Liver (tissue), 9 donors: ENCODE results near the gene JMY. TPM values are rescaled to one million over a fixed set of nuclear protein-coding genes. Genes with fewer than 3 reads are reported as not detected.

Source experiments
- DNase-seq: peaks from one replicate; pipeline ENCODE4 v3.0.0-alpha.2; 2017; ENCODE audit warnings: low spot score
- H3K27ac ChIP-seq, 2 donors: one replicate each; pipeline ENCODE4 v1.7.0; 2013; ENCODE audit warnings: inconsistent platforms in 2 of 2, low read length in 2 of 2, control low read depth in 1 of 2, low read depth in 1 of 2, mild to moderate bottlenecking in 1 of 2
- H3K27me3 ChIP-seq, 4 donors: one replicate each; pipeline versions ENCODE4 v1.6.1 to v1.7.0; 2013; ENCODE audit warnings: low read length in 3 of 4, inconsistent platforms in 1 of 4, mild to moderate bottlenecking in 1 of 4, moderate library complexity in 1 of 4; ENCODE audit not compliant: control insufficient read depth in 4 of 4, insufficient read depth in 4 of 4
- H3K36me3 ChIP-seq, 4 donors: one replicate each; pipeline versions ENCODE4 v1.6.1 to v1.7.0; 2013; ENCODE audit warnings: low read length in 3 of 4, mild to moderate bottlenecking in 3 of 4, low read depth in 1 of 4, moderate library complexity in 1 of 4; ENCODE audit not compliant: control insufficient read depth in 4 of 4, insufficient read depth in 3 of 4
- H3K4me1 ChIP-seq, 4 donors: one replicate each; pipeline versions ENCODE4 v1.6.1 to v1.7.0; 2013; ENCODE audit warnings: low read length in 3 of 4, mild to moderate bottlenecking in 3 of 4, moderate library complexity in 1 of 4; ENCODE audit not compliant: control insufficient read depth in 4 of 4, insufficient read depth in 4 of 4
- H3K4me3 ChIP-seq, 3 donors: one replicate each; pipeline versions ENCODE4 v1.6.1 to v1.7.0; 2013; ENCODE audit warnings: low read length in 3 of 3, control low read depth in 1 of 3, low read depth in 1 of 3, mild to moderate bottlenecking in 1 of 3
- H3K9ac ChIP-seq, 2 donors: one replicate each; pipeline ENCODE4 v1.7.0; 2013; ENCODE audit warnings: low read length in 2 of 2, mild to moderate bottlenecking in 2 of 2, moderate library complexity in 2 of 2, control low read depth in 1 of 2, low read depth in 1 of 2
- H3K9me3 ChIP-seq, 4 donors: one replicate each; pipeline versions ENCODE4 v1.6.1 to v1.7.0; 2013; ENCODE audit warnings: low read length in 3 of 4; ENCODE audit not compliant: control insufficient read depth in 4 of 4
- ATF3 ChIP-seq: IDR thresholded peaks from 2 replicates; pipeline ENCODE4 v1.6.1; 2016; ENCODE audit warnings: antibody characterized with exemption
- CTCF ChIP-seq: fragments of 150-350 bp; IDR thresholded peaks from 2 replicates; pipeline ENCODE4 v1.5.1; 2017; ENCODE audit warnings: improper control_type of control experiment, low read depth, low read length; ENCODE audit not compliant: missing input control
- EGR1 ChIP-seq, 2 donors: IDR thresholded peaks; 2 replicates each; pipeline ENCODE4 v1.6.1; 2016 to 2018; ENCODE audit warnings: antibody characterized with exemption in 2 of 2, low read depth in 2 of 2
- FOXA1 ChIP-seq: IDR thresholded peaks from 2 replicates; pipeline ENCODE4 v1.6.1; 2016; ENCODE audit warnings: antibody characterized with exemption
- FOXA2 ChIP-seq: IDR thresholded peaks from 2 replicates; pipeline ENCODE4 v1.6.1; 2016; ENCODE audit warnings: antibody characterized with exemption
- GABPA ChIP-seq, 2 donors: IDR thresholded peaks in 1 of 2; conservative IDR thresholded peaks in 1 of 2; 2 replicates each; pipeline ENCODE4 v1.6.1; 2016; ENCODE audit warnings: antibody characterized with exemption in 2 of 2, mild to moderate bottlenecking in 1 of 2, moderate library complexity in 1 of 2
- HNF4A ChIP-seq, 2 donors: conservative IDR thresholded peaks; 2 replicates each; pipeline ENCODE4 v1.6.1; 2016; ENCODE audit warnings: antibody characterized with exemption in 2 of 2, mild to moderate bottlenecking in 2 of 2
- HNF4G ChIP-seq: IDR thresholded peaks from 2 replicates; pipeline ENCODE4 v1.6.1; 2016; ENCODE audit warnings: antibody characterized with exemption
- JUND ChIP-seq, 2 donors: IDR thresholded peaks; 2 replicates each; pipeline ENCODE4 v1.6.1; 2016; ENCODE audit warnings: antibody characterized with exemption in 2 of 2
- MAX ChIP-seq: IDR thresholded peaks from 2 replicates; pipeline ENCODE4 v1.6.1; 2016; ENCODE audit warnings: antibody characterized with exemption
- NR2F2 ChIP-seq: IDR thresholded peaks from 2 replicates; pipeline ENCODE4 v1.6.1; 2016; ENCODE audit warnings: antibody characterized with exemption
- RAD21 ChIP-seq, 2 donors: IDR thresholded peaks; 2 replicates each; pipeline ENCODE4 v1.6.1; 2016; ENCODE audit warnings: antibody characterized with exemption in 2 of 2, mild to moderate bottlenecking in 2 of 2
- REST ChIP-seq: IDR thresholded peaks from 2 replicates; pipeline ENCODE4 v1.6.1; 2016; ENCODE audit warnings: antibody characterized with exemption, mild to moderate bottlenecking
- RXRA ChIP-seq, 2 donors: IDR thresholded peaks; 2 replicates each; pipeline ENCODE4 v1.6.1; 2017 to 2018; ENCODE audit warnings: antibody characterized with exemption in 2 of 2, mild to moderate bottlenecking in 1 of 2
- SP1 ChIP-seq: IDR thresholded peaks from 2 replicates; pipeline ENCODE4 v1.6.1; 2018; ENCODE audit warnings: antibody characterized with exemption, mild to moderate bottlenecking
- TAF1 ChIP-seq: conservative IDR thresholded peaks from 2 replicates; pipeline ENCODE4 v1.6.1; 2016; ENCODE audit warnings: antibody characterized with exemption, mild to moderate bottlenecking
- YY1 ChIP-seq: IDR thresholded peaks from 2 replicates; pipeline ENCODE4 v1.6.1; 2016; ENCODE audit warnings: antibody characterized with exemption, mild to moderate bottlenecking
- ZBTB33 ChIP-seq: IDR thresholded peaks from 2 replicates; pipeline ENCODE4 v1.6.1; 2016; ENCODE audit warnings: antibody characterized with exemption
- WGBS: extraction: QIAGEN DNeasy Blood & Tissue Kit; methylation state at CpG from one replicate; pipeline ENCODE4 v1.1.7; 2013; 5-methylcytosine and 5-hydroxymethylcytosine counted together
- polyA plus RNA-seq, 2 donors: library from polyadenylated mRNA; stranded (reverse) in 1 of 2; unstranded in 1 of 2; fragments of 200-250 nt in 1 of 2; fragments of >200 nt in 1 of 2; fragmentation: Nextera tagmentation in 1 of 2; extraction: Ambion mirVana in 1 of 2; gene quantifications; one replicate each; pipeline versions ENCODE4 v1.2.1 to v1.2.3, GENCODE V29; 2013 to 2015
- total RNA-seq, 2 donors: library from RNA; depleted of rRNA; stranded (reverse); fragments of >200 nt; gene quantifications; one replicate each; pipeline ENCODE4 v1.2.3, GENCODE V29; 2014
- donor health status: healthy.
- donor health status: healthy.
- donor health status: healthy.
- donor health status: healthy.
- donor health status: healthy.

The JMY gene
- total and polyA plus RNA-seq, 4 donors = 2.4 to 9.7 (median 6.2) TPM

GRCh38 chr5:79259810-79260209 is 23.9 kb downstream of the JMY start:
- Histone ChIP-seq H3K27me3 (no peaks in the 10 kb centered on the region), H3K9me3 (no peaks in the 10 kb centered on the region), H3K36me3 (no peaks in the 10 kb centered on the region), H3K27ac (no peak overlapping the region), H3K4me1 (peaks cover 0 to 2% (median 0%) of the 10 kb centered on the region in 4 donors), H3K9ac (no peak overlapping the region), H3K4me3 (no peak overlapping the region)
- 96% methylated on average over 6 of the region's 6 CpGs for WGBS
- no peak for DNase-seq
- no peak for TF ChIP-seq EGR1 (IDR thresholded peaks at IDR 0.05; ENCODE audit: low read depth in 2 of 2)
- TF ChIP-seq RAD21 (IDR thresholded peaks at IDR 0.05) = no peak

GRCh38 chr5:79261897-79262296 is 26.0 kb downstream of the JMY start:
- DNase-seq = no peak
- Histone ChIP-seq H3K9ac (no peak overlapping the region), H3K9me3 (no peaks in the 10 kb centered on the region), H3K27me3 (no peaks in the 10 kb centered on the region), H3K36me3 (no peaks in the 10 kb centered on the region), H3K4me3 (no peak overlapping the region), H3K27ac (no peak overlapping the region), H3K4me1 (peaks cover 0 to 2% (median 0%) of the 10 kb centered on the region in 4 donors)
- TF ChIP-seq HNF4A (conservative IDR thresholded peaks at IDR 0.05) = no peak
- no peak for TF ChIP-seq YY1
- no peak for TF ChIP-seq CTCF
- TF ChIP-seq RXRA (IDR thresholded peaks at IDR 0.05) = no peak
- TF ChIP-seq RAD21 (IDR thresholded peaks at IDR 0.05) = no peak
- TF ChIP-seq SP1 = no peak
- no peak for TF ChIP-seq HNF4G
- no peak for TF ChIP-seq NR2F2
- TF ChIP-seq JUND (IDR thresholded peaks at IDR 0.05) = no peak
- TF ChIP-seq FOXA2 = no peak
- TF ChIP-seq MAX = no peak
- TF ChIP-seq ATF3 = no peak
- TF ChIP-seq GABPA (IDR thresholded peaks at IDR 0.05 in 1 of 2, conservative IDR thresholded peaks at IDR 0.05 in 1 of 2) = no peak
- TF ChIP-seq REST = no peak
- no peak for TF ChIP-seq FOXA1
- no peak for TF ChIP-seq EGR1 (IDR thresholded peaks at IDR 0.05; ENCODE audit: low read depth in 2 of 2)
- no peak for TF ChIP-seq ZBTB33
- TF ChIP-seq TAF1 = no peak
- 85% methylated on average over 4 of the region's 4 CpGs for whole genome bisulfite sequencing
